Sigmoid colon (tissue), 3 donors: ENCODE data around the gene NLN.

Experiments used
- POLR2A ChIP-seq, 2 donors: fragments of 450-650 bp; IDR thresholded peaks; one replicate each; pipeline ENCODE4 v1.6.1; 2016; ENCODE audit warnings: antibody characterized with exemption in 2 of 2, mild to moderate bottlenecking in 2 of 2, moderate library complexity in 2 of 2
- TF ChIP-seq, protein P1 (sequence below), 4 experiments: fragments of 450-650 bp in 3 of 4; fragments of 200-600 bp in 1 of 4; IDR thresholded peaks; one replicate each; pipeline ENCODE4 v1.5.1; 2016 to 2019; ENCODE audit warnings: antibody characterized with exemption in 4 of 4, mild to moderate bottlenecking in 3 of 4, moderate library complexity in 2 of 4

DNA sequence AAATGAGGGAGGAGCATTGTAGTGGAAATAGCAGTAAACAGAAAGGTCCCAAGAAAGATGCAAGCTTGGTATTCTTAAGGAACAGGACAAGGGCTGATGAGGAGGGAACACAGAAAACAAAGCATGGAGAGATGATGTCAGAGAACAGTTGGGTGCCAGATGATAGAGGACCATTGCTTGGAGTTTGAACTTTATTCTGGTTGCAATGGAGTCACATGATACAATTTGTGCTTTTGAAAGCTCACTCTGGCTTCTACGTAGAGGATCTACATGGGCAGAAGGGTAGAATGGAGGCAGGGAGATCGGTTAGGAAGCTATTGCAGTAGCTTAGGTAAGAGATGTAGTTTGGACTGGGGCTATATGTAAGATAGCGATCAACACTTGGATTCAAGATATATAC, 39.9 kb upstream of the NLN start:
- TF ChIP-seq, protein P1, sequence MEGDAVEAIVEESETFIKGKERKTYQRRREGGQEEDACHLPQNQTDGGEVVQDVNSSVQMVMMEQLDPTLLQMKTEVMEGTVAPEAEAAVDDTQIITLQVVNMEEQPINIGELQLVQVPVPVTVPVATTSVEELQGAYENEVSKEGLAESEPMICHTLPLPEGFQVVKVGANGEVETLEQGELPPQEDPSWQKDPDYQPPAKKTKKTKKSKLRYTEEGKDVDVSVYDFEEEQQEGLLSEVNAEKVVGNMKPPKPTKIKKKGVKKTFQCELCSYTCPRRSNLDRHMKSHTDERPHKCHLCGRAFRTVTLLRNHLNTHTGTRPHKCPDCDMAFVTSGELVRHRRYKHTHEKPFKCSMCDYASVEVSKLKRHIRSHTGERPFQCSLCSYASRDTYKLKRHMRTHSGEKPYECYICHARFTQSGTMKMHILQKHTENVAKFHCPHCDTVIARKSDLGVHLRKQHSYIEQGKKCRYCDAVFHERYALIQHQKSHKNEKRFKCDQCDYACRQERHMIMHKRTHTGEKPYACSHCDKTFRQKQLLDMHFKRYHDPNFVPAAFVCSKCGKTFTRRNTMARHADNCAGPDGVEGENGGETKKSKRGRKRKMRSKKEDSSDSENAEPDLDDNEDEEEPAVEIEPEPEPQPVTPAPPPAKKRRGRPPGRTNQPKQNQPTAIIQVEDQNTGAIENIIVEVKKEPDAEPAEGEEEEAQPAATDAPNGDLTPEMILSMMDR (IDR thresholded peaks at IDR 0.05), result no peak
- no peak for TF ChIP-seq POLR2A (IDR thresholded peaks at IDR 0.05)
